Measurements from ENCODE around the gene INHBC.
"Not testable (repeated sequence)": the region's sequence is repeated elsewhere in the genome, so short reads cannot be mapped to it uniquely, and the experiment has no call there.

Gene INHBC
- total RNA-seq, result 0 to 1.7 (median 0) reads per million in 17 experiments

GRCh38 chr12:57434517-57435223 is at the start of gene INHBC:
TSS of gene INHBC (plus strand) at chr12:57434784. CDS start at chr12:57434887, 103 bp downstream.
- no peak for DNase-seq

- no peak for DNase-seq
Measured at GRCh38 chr12:57385586-57385985, 49.0 kb upstream of the INHBC start.

- no peak for DNase-seq
Measured at GRCh38 chr12:57386187-57386720, 48.3 kb upstream of the INHBC start.

- DNase-seq, result no peak
Measured at GRCh38 chr12:57388425-57388824, 46.2 kb upstream of the INHBC start.

- DNase-seq, result no peak
Measured at GRCh38 chr12:57389033-57389432, 45.6 kb upstream of the INHBC start.

- DNase-seq, result no peak
Measured at GRCh38 chr12:57390174-57390573, 44.4 kb upstream of the INHBC start.

GRCh38 chr12:57395121-57395520 is 39.5 kb upstream of the INHBC start:
- DNase-seq, result no peak

GRCh38 chr12:57397441-57397840 is 37.1 kb upstream of the INHBC start:
- no peak for DNase-seq

GRCh38 chr12:57399718-57400463 is 34.7 kb upstream of the INHBC start:
- not testable (repeated sequence) for DNase-seq

GRCh38 chr12:57401165-57401564 is 33.4 kb upstream of the INHBC start:
- DNase-seq, result peak in 1 of 4 experiments; percentile 21

- not testable (repeated sequence) for DNase-seq
Measured at GRCh38 chr12:57402156-57402555, 32.4 kb upstream of the INHBC start.

GRCh38 chr12:57404966-57405640 is 29.5 kb upstream of the INHBC start:
- no peak for DNase-seq

- DNase-seq, result no peak
Measured at GRCh38 chr12:57410534-57410933, 24.1 kb upstream of the INHBC start.

GRCh38 chr12:57414160-57414559 is 20.4 kb upstream of the INHBC start:
- DNase-seq, result not testable (repeated sequence)

GRCh38 chr12:57415088-57415487 is 19.5 kb upstream of the INHBC start:
- no peak for DNase-seq

GRCh38 chr12:57416039-57416996 is 18.3 kb upstream of the INHBC start:
- DNase-seq, result no peak

- no peak for DNase-seq
Measured at GRCh38 chr12:57418255-57418654, 16.3 kb upstream of the INHBC start.

- no peak for DNase-seq
Measured at GRCh38 chr12:57419495-57419894, 15.1 kb upstream of the INHBC start.

- DNase-seq, result no peak
Measured at GRCh38 chr12:57420482-57420881, 14.1 kb upstream of the INHBC start.

- DNase-seq, result not testable (repeated sequence)
Measured at GRCh38 chr12:57426948-57427347, 7.6 kb upstream of the INHBC start.

- no peak for DNase-seq
Measured at GRCh38 chr12:57428965-57429364, 5.6 kb upstream of the INHBC start.

Data from suppressor macrophage (primary cell).